ENCODE data around the gene GET4.

Gene GET4

DNA sequence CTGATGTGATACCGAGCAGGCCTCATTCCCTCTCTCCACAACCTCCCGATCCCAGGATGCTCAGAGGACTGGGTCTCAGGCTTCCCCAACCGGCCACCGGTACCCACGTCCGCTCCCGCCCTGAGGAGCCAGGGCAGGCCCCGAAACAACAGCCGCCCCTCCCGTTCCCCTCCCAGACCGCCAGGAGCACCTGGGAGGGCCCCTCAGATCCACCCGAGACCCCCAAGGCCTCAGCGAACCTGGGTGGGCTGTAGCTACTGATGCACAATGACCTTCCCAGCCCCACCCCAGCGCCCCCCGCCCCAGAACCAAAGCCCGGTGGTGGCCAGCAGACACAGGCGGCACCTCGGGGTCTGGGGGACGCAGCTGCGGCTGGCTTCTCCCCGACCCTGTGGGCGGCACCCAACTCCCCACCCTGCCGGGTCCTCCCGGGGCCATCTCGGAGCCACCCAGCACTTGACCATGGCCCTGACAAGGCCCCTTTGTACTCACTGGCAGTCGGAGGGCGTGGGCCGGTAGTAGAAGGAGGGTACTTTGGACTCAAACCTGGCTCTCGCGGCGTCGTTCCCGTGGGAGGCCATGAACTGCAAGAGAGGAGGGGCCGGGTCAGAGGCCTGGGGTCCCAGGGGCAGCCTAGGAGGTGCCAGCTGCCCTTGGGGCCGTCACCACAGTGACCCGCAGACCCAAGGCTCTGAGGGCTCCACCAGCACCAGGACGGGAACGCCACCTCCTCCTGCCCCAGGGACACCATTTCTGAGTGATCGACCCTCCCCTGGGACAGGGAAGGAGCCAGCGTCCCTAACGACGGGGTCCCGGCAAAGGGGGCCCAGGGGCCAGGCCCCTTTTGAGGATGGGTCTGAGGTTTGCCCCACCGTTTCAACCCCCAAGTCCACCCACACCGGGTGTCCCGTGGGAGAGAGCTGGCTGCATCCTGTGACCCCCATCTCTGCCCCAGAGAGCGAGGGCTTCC, 50.0 kb downstream of the GET4 start:
- peak overlapping the region in 1 of 2 donors; percentile 83 for H3K4me3 Mint-ChIP-seq

DNA sequence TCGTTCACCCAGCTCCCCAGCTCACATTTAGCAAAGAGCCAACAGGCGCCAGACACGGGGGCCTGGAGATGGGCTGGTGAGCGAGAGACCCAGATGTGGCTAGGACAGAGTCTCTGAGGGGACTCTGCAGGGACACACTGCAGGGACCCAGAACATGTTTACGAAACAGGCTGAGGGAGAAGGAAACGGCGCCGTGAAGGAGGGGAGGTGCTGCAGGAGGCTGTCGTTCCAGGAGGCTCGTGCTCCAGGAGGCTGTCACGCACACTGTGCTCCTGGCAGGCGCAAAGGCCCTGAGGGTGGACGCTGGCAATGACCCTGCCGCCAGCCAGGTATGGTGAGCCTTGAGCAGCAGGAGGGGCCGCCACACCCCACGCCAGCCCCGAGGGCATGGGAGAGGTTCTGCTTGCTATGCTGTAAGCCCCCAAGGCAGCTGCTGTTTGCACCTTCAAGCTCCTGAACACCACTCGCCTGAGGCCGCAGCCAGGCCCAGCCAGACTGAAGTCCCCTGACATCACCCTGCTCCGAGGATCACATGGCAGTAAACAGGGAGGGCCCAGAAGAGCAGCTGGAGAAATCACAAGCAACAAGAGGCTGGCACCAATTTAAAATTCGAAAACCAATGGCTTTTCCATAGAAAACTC, 50.8 kb downstream of the GET4 start:
- ATAC-seq (no peak), DNase-seq (no peak)
- H3K9me3 Mint-ChIP-seq, result peaks cover 0 to 7% of the 10 kb centered on the region in 2 donors
- peak overlapping the region in 1 of 2 donors; percentile 10 for H3K4me3 Mint-ChIP-seq
- H3K27me3 Mint-ChIP-seq, result no peaks in the 10 kb centered on the region
- H3K4me1 Mint-ChIP-seq, result peaks cover 94% of the 10 kb centered on the region
- peak overlapping the region in 1 of 2 donors; percentile 23 for H3K27ac Mint-ChIP-seq

More for the DNA sequence above, 50.0 kb downstream of the GET4 start:
- DNase-seq (no peak), ATAC-seq (no peak)
- H3K4me1 Mint-ChIP-seq, result peaks cover 94% of the 10 kb centered on the region
- H3K27ac Mint-ChIP-seq, result no peak overlapping the region
- no peaks in the 10 kb centered on the region for H3K27me3 Mint-ChIP-seq
- H3K9me3 Mint-ChIP-seq, result peaks cover 0 to 7% of the 10 kb centered on the region in 2 donors

- ATAC-seq, result no peak
- peak overlapping the region in 1 of 2 donors; percentile 24 for H3K4me3 Mint-ChIP-seq
- peaks cover 0 to 7% of the 10 kb centered on the region in 2 donors for H3K9me3 Mint-ChIP-seq
- H3K4me1 Mint-ChIP-seq, result peaks cover 79% of the 10 kb centered on the region
- no peaks in the 10 kb centered on the region for H3K27me3 Mint-ChIP-seq
- DNase-seq, result no peak
- no peak overlapping the region for H3K27ac Mint-ChIP-seq
Measured at GRCh38 chr7:929311-929711, 53.0 kb downstream of the GET4 start.

- DNase-seq (no peak), ATAC-seq (no peak)
- peaks cover 0 to 7% of the 10 kb centered on the region in 2 donors for H3K9me3 Mint-ChIP-seq
- peak overlapping the region in 1 of 2 donors; percentile 26 for H3K4me3 Mint-ChIP-seq
- H3K27me3 Mint-ChIP-seq, result no peaks in the 10 kb centered on the region
- peaks cover 69% of the 10 kb centered on the region for H3K4me1 Mint-ChIP-seq
- H3K27ac Mint-ChIP-seq, result peak overlapping the region in 1 of 2 donors; percentile 48
Measured at GRCh38 chr7:930975-931758, 54.8 kb downstream of the GET4 start.

GRCh38 chr7:931871-932650, 55.7 kb downstream of the GET4 start:
- Mint-ChIP-seq H3K27ac (peak overlapping the region in 1 of 2 donors; percentile 27), H3K4me1 (peaks cover 68% of the 10 kb centered on the region), H3K27me3 (no peaks in the 10 kb centered on the region), H3K4me3 (no peak overlapping the region), H3K9me3 (peaks cover 0 to 7% of the 10 kb centered on the region in 2 donors)
- DNase-seq, result no peak
- no peak for ATAC-seq

DNA sequence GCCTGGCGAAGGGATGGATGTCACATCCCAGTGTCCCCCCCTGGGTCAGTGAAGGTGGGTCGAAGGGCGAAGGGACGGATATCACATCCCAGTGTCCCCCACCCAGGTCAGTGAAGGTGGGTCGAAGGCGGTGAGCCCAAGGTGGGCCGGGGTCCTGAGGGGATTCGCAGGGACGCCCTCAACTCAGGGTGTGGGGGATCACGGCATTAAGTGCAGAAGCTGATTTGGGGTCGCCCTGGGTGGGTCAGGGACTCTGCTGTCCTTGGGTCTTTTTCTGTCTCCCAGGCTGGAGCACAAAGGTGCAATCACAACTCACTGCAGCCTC, 56.3 kb downstream of the GET4 start:
- no peak for ATAC-seq
- Mint-ChIP-seq H3K27ac (no peak overlapping the region), H3K4me1 (peaks cover 64% of the 10 kb centered on the region)

GRCh38 chr7:934469-935163, 58.3 kb downstream of the GET4 start:
- Mint-ChIP-seq H3K4me3 (no peak overlapping the region), H3K27ac (peak overlapping the region in 1 of 2 donors; percentile 10)
- ATAC-seq, result no peak

More for the DNA sequence above, 56.3 kb downstream of the GET4 start:
- Mint-ChIP-seq H3K9me3 (peaks cover 0 to 7% of the 10 kb centered on the region in 2 donors), H3K27me3 (no peaks in the 10 kb centered on the region), H3K4me3 (no peak overlapping the region)
- DNase-seq, result no peak

GRCh38 chr7:935164-935873, 59.0 kb downstream of the GET4 start:
- Mint-ChIP-seq H3K9me3 (peaks cover 0 to 9% of the 10 kb centered on the region in 2 donors), H3K4me1 (peaks cover 59% of the 10 kb centered on the region), H3K27ac (no peak overlapping the region), H3K27me3 (no peaks in the 10 kb centered on the region), H3K4me3 (no peak overlapping the region)
- no peak for DNase-seq
- ATAC-seq, result no peak

More at GRCh38 chr7:934469-935163, 58.3 kb downstream of the GET4 start:
- Mint-ChIP-seq H3K4me1 (peaks cover 59% of the 10 kb centered on the region), H3K9me3 (peaks cover 0 to 7% of the 10 kb centered on the region in 2 donors), H3K27me3 (no peaks in the 10 kb centered on the region)
- no peak for DNase-seq

DNA sequence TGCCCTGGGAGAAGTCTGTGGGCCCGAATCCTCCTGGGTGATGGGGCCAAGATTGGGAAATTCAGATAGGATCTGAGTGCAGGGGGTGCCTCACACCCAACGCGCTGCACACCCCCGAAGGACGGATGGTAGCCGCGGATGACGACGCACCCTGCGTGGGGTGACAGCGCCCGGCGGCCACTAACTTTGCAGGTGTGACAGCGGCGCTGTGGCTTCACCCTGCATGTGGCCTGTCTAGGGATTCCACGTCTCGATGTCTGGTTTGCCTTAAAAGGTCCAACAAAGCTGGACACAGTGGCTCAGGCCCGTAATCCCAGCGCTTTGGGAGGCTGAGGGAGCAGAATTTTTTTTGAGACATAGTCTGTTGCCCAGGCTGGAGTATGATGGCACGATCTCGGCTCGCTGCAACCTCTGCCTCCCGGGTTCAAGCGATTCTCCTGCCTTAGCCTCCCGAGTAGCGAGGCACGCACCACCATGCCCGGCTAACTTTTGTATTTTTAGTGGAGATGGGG, 59.6 kb downstream of the GET4 start:
- ATAC-seq, result no peak
- no peak overlapping the region for H3K27ac Mint-ChIP-seq

DNA sequence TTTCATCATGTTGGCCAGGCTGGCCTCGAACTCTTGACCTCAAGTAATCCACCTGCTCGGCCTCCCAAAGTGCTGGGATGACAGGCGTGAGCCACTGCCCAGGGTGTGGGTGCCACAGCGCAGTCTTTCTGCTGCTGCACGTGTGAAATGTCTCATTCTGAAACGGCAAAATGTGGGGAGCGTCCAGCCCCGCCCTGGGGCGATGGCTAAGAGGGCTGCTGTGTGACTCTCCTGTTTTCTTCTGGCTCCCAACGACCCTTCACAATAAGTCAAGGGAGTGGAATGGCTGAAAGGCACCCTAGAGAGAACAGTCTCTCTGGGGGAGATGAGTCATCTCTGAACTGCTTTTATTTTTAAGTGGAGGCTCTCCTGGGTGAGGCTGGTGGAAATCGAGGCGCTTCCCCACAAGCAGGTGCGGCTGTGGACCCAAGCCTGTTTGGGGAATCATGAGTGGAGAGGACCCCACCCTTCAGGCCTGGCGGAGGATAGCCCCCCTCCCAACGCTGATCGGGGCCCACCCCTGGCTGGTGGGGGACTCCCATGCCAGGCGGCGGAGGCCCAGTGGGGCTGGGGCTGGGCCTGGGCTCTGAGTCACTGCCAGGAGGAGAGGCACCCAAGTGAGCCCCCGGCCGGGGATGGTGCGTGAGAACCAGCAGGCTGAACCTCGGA, 60.2 kb downstream of the GET4 start:
- Mint-ChIP-seq H3K27ac (peak overlapping the region in 1 of 2 donors; percentile 56), H3K4me3 (peak overlapping the region; percentile 58 to 70), H3K9me3 (peaks cover under 1 to 19% of the 10 kb centered on the region in 2 donors), H3K27me3 (no peaks in the 10 kb centered on the region), H3K4me1 (peaks cover 59% of the 10 kb centered on the region)
- peak; percentile 61 to 71 for DNase-seq
- peak; percentile 84 for ATAC-seq

More for the DNA sequence above, 59.6 kb downstream of the GET4 start:
- DNase-seq, result no peak
- peaks cover 0 to 13% of the 10 kb centered on the region in 2 donors for H3K9me3 Mint-ChIP-seq
- H3K27me3 Mint-ChIP-seq, result no peaks in the 10 kb centered on the region
- H3K4me3 Mint-ChIP-seq, result peak overlapping the region in 1 of 2 donors; percentile 58
- H3K4me1 Mint-ChIP-seq, result peaks cover 59% of the 10 kb centered on the region

DNA sequence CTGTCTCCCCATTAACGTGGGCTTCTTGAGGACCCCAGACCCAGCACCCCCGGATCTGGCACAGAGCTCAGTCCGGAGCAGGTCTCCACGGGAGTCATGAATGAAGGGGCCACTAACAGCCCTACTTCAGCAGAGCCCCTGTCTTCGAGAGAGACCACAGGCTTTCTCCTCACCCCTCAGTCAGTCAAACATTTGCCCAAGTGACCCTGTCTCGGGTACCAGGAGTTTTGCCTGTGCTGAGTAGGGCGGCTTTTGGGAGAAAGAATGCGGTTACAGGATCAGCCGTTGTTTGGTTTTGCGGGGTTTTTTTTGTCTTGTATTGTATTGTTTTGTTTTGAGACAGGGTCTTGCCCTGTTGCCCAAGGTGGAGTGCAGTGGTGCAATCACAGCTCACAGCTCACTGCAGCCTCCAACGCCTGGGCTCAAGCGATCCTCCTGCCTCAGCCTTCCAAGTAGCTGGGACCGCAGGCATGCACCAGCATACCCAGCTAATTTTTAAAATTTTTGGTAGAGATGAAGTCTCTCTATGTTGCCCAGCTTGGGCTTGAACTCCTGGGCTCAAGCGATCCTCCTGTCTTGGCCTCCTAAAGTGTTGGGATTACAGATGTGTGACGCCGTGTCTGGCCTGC, 61.6 kb downstream of the GET4 start:
- peaks cover 7 to 27% of the 10 kb centered on the region in 2 donors for H3K9me3 Mint-ChIP-seq
- H3K4me1 Mint-ChIP-seq, result peaks cover 57% of the 10 kb centered on the region
- peak overlapping the region in 1 of 2 donors; percentile 54 for H3K4me3 Mint-ChIP-seq
- H3K27me3 Mint-ChIP-seq, result no peaks in the 10 kb centered on the region
- no peak for ATAC-seq
- no peak for DNase-seq
- peak overlapping the region in 1 of 2 donors; percentile 65 for H3K27ac Mint-ChIP-seq

GRCh38 chr7:938546-939185, 62.3 kb downstream of the GET4 start:
- peak overlapping the region in 1 of 2 donors; percentile 46 for H3K4me3 Mint-ChIP-seq
- H3K9me3 Mint-ChIP-seq, result peaks cover 7 to 27% of the 10 kb centered on the region in 2 donors
- H3K4me1 Mint-ChIP-seq, result peaks cover 57% of the 10 kb centered on the region
- H3K27me3 Mint-ChIP-seq, result no peaks in the 10 kb centered on the region
- ATAC-seq (no peak), DNase-seq (no peak)
- no peak overlapping the region for H3K27ac Mint-ChIP-seq

All from stimulated activated naive CD8-positive, alpha-beta T cell treated with anti-CD3 and anti-CD28 coated beads, Interleukin-15, amount 100 ng/mL, for 72 hours (primary cell).